ENCODE measurements around the gene MRTFA. TPM values are rescaled to one million over a fixed set of nuclear protein-coding genes. Genes with fewer than 3 reads are reported as not detected.

The MRTFA gene
- total RNA-seq, 1 donor from 2014 or later, result 52.8 TPM

DNA sequence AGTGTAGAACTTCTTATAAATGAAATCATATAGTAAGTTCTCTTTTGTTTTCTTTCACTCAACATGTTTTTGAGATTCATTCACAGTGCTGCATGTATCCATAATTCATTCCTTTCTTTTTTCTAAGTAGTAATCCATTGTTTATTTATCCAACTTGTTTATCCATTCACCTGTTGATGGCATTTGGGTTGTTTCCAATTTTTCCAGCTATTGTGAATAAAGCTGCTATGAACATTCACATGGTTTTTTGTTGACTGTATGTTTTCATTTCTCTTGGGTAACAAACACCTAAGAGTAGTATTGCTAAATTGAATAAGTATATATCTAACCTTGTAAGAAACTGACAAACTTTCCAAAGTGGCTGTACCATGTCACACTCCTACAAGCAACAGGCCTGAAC, 23.5 kb downstream of the MRTFA start:
- DNase-seq (ENCODE audit: low read depth, low spot score), result no peak
- H3K27ac Mint-ChIP-seq (ENCODE audit: unreplicated experiment), result no peak overlapping the region
- peaks cover 2% of the 10 kb centered on the region for H3K9me3 Mint-ChIP-seq
- H3K36me3 Mint-ChIP-seq (ENCODE audit: low read depth), result peaks cover 5% of the 10 kb centered on the region
- TF ChIP-seq, protein P1, sequence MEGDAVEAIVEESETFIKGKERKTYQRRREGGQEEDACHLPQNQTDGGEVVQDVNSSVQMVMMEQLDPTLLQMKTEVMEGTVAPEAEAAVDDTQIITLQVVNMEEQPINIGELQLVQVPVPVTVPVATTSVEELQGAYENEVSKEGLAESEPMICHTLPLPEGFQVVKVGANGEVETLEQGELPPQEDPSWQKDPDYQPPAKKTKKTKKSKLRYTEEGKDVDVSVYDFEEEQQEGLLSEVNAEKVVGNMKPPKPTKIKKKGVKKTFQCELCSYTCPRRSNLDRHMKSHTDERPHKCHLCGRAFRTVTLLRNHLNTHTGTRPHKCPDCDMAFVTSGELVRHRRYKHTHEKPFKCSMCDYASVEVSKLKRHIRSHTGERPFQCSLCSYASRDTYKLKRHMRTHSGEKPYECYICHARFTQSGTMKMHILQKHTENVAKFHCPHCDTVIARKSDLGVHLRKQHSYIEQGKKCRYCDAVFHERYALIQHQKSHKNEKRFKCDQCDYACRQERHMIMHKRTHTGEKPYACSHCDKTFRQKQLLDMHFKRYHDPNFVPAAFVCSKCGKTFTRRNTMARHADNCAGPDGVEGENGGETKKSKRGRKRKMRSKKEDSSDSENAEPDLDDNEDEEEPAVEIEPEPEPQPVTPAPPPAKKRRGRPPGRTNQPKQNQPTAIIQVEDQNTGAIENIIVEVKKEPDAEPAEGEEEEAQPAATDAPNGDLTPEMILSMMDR (conservative IDR thresholded peaks at IDR 0.05), result no peak
- H3K4me3 Mint-ChIP-seq, result no peak overlapping the region
- peaks cover 6% of the 10 kb centered on the region for H3K4me1 Mint-ChIP-seq
- H3K27me3 Mint-ChIP-seq (ENCODE audit: low read depth), result no peaks in the 10 kb centered on the region

DNA sequence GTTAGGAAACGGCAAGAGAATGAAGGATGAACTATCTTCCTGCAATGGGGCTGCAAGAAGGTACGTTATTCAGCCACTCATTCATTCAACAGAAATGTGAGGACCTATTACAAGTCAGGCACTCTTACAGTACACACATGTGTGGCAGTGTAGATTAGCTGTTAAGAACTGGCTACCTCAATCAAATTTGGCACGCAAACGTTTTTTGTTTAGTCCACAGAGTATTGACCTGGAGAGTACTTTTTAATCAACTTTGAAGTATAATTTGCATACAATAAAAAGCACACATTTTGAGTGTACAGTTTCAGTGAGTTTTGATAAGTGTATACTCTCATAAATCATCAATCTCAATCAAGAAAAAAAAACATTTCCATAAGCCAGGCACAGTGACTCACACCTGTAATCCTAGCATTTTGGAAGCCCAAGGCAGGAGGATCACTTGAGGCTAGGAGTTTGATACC, 24.2 kb downstream of the MRTFA start:
- no peak for DNase-seq (ENCODE audit: low read depth, low spot score)
- TF ChIP-seq, protein P1 (conservative IDR thresholded peaks at IDR 0.05), result no peak
- H3K4me1 Mint-ChIP-seq, result peaks cover 10% of the 10 kb centered on the region
- no peaks in the 10 kb centered on the region for H3K9me3 Mint-ChIP-seq
- H3K4me3 Mint-ChIP-seq, result no peak overlapping the region
- peaks cover 2% of the 10 kb centered on the region for H3K36me3 Mint-ChIP-seq (ENCODE audit: low read depth)
- H3K27me3 Mint-ChIP-seq (ENCODE audit: low read depth), result no peaks in the 10 kb centered on the region
- no peak overlapping the region for H3K27ac Mint-ChIP-seq (ENCODE audit: unreplicated experiment)

DNA sequence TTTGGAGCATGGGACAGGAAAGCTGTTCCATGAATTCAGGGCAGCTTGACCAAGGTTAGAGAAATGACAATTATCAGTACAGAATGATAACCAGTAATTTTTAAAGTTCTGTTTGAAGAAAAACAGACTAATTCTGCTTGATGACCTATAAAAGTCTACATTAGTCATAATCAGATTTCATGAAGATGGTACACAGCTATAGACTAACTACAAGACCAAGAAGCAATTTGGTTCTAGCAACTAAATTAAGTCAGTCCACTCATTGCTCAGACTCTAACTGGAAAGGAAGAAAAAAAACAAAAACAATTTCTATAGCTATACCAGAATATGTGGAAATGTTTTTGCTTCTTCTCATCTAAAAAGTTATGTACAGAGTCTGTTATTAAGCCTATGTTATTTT, 24.9 kb downstream of the MRTFA start:
- Mint-ChIP-seq H3K36me3 (ENCODE audit: low read depth) (peaks cover 2% of the 10 kb centered on the region), H3K4me1 (peaks cover 16% of the 10 kb centered on the region), H3K27me3 (ENCODE audit: low read depth) (no peaks in the 10 kb centered on the region), H3K27ac (ENCODE audit: unreplicated experiment) (no peak overlapping the region), H3K9me3 (no peaks in the 10 kb centered on the region), H3K4me3 (no peak overlapping the region)
- TF ChIP-seq, protein P1 (conservative IDR thresholded peaks at IDR 0.05), result no peak
- DNase-seq (ENCODE audit: low read depth, low spot score), result no peak

DNA sequence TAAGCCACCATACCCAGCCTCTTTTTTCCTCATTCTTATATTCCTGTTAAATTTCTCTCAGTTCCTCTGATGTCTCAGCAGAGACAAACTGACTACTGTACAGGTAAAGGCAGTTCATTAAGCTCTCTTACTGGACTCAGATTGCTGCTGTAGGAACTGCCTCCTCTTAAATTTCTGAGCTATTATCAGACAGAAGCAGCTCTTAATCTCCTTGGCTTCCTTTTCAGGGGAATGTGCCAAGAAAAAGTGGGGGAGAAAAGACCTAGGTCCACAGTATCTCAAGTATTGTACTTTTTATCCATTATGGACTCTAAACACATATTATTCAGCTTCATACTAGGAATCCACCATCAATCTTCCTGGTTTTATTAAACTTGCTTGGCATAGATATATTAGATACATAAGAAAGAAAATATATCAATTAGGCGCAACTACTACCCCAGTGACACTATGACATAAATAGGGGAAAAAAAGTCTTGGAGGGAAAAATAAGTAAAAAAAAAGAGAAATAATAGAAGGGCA, 26.1 kb downstream of the MRTFA start:
- Mint-ChIP-seq H3K27ac (ENCODE audit: unreplicated experiment) (no peak overlapping the region), H3K4me1 (peaks cover 16% of the 10 kb centered on the region), H3K4me3 (no peak overlapping the region), H3K9me3 (no peaks in the 10 kb centered on the region), H3K27me3 (ENCODE audit: low read depth) (no peaks in the 10 kb centered on the region), H3K36me3 (ENCODE audit: low read depth) (no peaks in the 10 kb centered on the region)
- no peak for DNase-seq (ENCODE audit: low read depth, low spot score)
- TF ChIP-seq, protein P1 (conservative IDR thresholded peaks at IDR 0.05), result no peak

DNA sequence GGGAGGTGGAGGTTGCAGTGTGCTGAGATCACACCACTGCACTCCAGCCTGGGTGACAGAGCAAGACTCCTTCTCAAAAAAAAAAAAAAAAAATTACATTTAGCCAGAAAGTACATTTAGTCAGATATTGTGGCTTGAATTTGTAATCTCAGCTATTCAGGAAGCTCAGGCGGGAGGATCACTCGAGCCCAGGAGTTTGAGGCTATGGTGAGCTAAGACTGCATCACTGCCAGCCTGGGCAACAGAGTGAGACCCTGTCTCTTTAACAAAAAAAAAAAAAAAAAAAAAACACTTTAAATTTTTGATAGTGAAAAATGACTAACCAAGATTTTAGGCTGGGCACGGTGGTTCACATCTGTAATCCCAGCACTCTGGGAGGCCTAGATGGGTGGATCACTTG, 27.3 kb downstream of the MRTFA start:
- Mint-ChIP-seq H3K27me3 (ENCODE audit: low read depth) (no peaks in the 10 kb centered on the region), H3K27ac (ENCODE audit: unreplicated experiment) (no peak overlapping the region), H3K9me3 (no peaks in the 10 kb centered on the region), H3K4me3 (no peak overlapping the region), H3K36me3 (ENCODE audit: low read depth) (no peaks in the 10 kb centered on the region), H3K4me1 (peaks cover 22% of the 10 kb centered on the region)
- DNase-seq (ENCODE audit: low read depth, low spot score), result no peak
- TF ChIP-seq, protein P1 (conservative IDR thresholded peaks at IDR 0.05), result no peak

Data from neural crest cell (in vitro differentiated cells).